Neural progenitor cell (in vitro differentiated cells): ENCODE data around the gene BRDT. TPM values are rescaled to one million over a fixed set of nuclear protein-coding genes. Genes with fewer than 3 reads are reported as not detected.

Source experiments
- DNase-seq: peaks from one replicate; pipeline ENCODE4 v3.0.0-alpha.2; 2016; ENCODE audit warnings: low spot score
- H2AFZ ChIP-seq: fragments of 200-600 bp; sonication (generic); replicated peaks from 2 replicates; pipeline ENCODE4 v1.6.1; 2016; ENCODE audit warnings: antibody characterized with exemption
- H3F3A ChIP-seq: fragments of 200-600 bp; sonication (generic); 2 replicates; pipeline ENCODE4 v1.6.1; 2016; ENCODE audit warnings: antibody characterized with exemption, low read depth
- H3K27ac ChIP-seq: fragments of 200-600 bp; sonication (generic); 2 replicates; pipeline ENCODE4 v1.5.1; 2016; ENCODE audit warnings: mild to moderate bottlenecking
- H3K27me3 ChIP-seq: fragments of 200-600 bp; sonication (generic); 2 replicates; pipeline ENCODE4 v1.6.1; 2016; ENCODE audit warnings: mild to moderate bottlenecking, moderate library complexity
- H3K36me3 ChIP-seq: fragments of 200-600 bp; sonication (generic); 2 replicates; pipeline ENCODE4 v1.5.1; 2016
- H3K4me1 ChIP-seq: fragments of 200-600 bp; sonication (generic); 2 replicates; pipeline ENCODE4 v1.6.1; 2016; ENCODE audit warnings: mixed run types
- H3K4me2 ChIP-seq: fragments of 200-600 bp; sonication (generic); 2 replicates; pipeline ENCODE4 v1.6.1; 2016
- H3K4me3 ChIP-seq: fragments of 200-600 bp; sonication (generic); 2 replicates; pipeline ENCODE4 v1.5.1; 2016
- H3K79me2 ChIP-seq: fragments of 200-600 bp; sonication (generic); 2 replicates; pipeline ENCODE4 v1.6.1; 2016; ENCODE audit warnings: low read depth
- H3K9ac ChIP-seq: fragments of 200-600 bp; sonication (generic); 2 replicates; pipeline ENCODE4 v1.6.1; 2016
- H3K9me3 ChIP-seq: fragments of 200-600 bp; sonication (generic); 2 replicates; pipeline ENCODE4 v1.5.1; 2016; ENCODE audit warnings: low read depth
- H4K20me1 ChIP-seq: fragments of 200-600 bp; sonication (generic); 2 replicates; pipeline ENCODE4 v1.6.1; 2016; ENCODE audit warnings: low read depth
- H3K27ac Mint-ChIP-seq: 3 replicates; pipeline ENCODE4 v1.8.0; 2021; ENCODE audit warnings: mixed read lengths
- H3K27me3 Mint-ChIP-seq: 2 replicates; pipeline ENCODE4 v1.8.0; 2022; ENCODE audit warnings: low read depth, mild to moderate bottlenecking, inconsistent platforms, moderate library complexity, mixed read lengths; ENCODE audit not compliant: insufficient read depth
- H3K36me3 Mint-ChIP-seq: 3 replicates; pipeline ENCODE4 v1.8.0; 2021; ENCODE audit warnings: mixed read lengths
- H3K4me1 Mint-ChIP-seq: 3 replicates; pipeline ENCODE4 v1.8.0; 2021; ENCODE audit warnings: mixed read lengths
- H3K4me3 Mint-ChIP-seq: 3 replicates; pipeline ENCODE4 v1.8.0; 2021; ENCODE audit warnings: mild to moderate bottlenecking, moderate library complexity, mixed read lengths
- H3K9me3 Mint-ChIP-seq: 3 replicates; pipeline ENCODE4 v1.8.0; 2020; ENCODE audit warnings: mixed read lengths
- CTCF ChIP-seq: fragments of 200-600 bp; sonication (generic); IDR thresholded peaks from 2 replicates; pipeline ENCODE4 v1.5.1; 2017; ENCODE audit warnings: antibody characterized with exemption, mild to moderate bottlenecking
- EZH2 ChIP-seq: fragments of 200-600 bp; sonication (generic); IDR thresholded peaks from 2 replicates; pipeline ENCODE4 v1.6.1; 2017; ENCODE audit warnings: antibody characterized with exemption, mild to moderate bottlenecking, moderate library complexity
- EZH2phosphoT487 ChIP-seq: fragments of 200-600 bp; sonication (generic); IDR thresholded peaks from 2 replicates; pipeline ENCODE4 v1.6.1; 2017; ENCODE audit warnings: antibody characterized with exemption
- total RNA-seq: library from RNA; depleted of rRNA; stranded (reverse); fragments of >200 nt; gene quantifications from 2 replicates; pipeline ENCODE4 v1.2.3, GENCODE V29; 2015; ENCODE audit warnings: low replicate concordance

The BRDT gene
- total RNA-seq, 1 donor from 2014 or later = not detected

- Histone ChIP-seq H3K4me3 (no peak overlapping the region), H3K9ac (no peak overlapping the region), H2AFZ (no peak overlapping the region), H3K4me1 (no peaks in the 10 kb centered on the region), H3K79me2 (no peaks in the 10 kb centered on the region), H3K4me2 (no peak overlapping the region), H4K20me1 (no peaks in the 10 kb centered on the region), H3K9me3 (no peaks in the 10 kb centered on the region), H3F3A (peaks cover 5% of the 10 kb centered on the region), H3K27ac (no peak overlapping the region), H3K27me3 (no peaks in the 10 kb centered on the region), H3K36me3 (no peaks in the 10 kb centered on the region)
- H3K27ac Mint-ChIP-seq = no peak overlapping the region
- H3K4me1 Mint-ChIP-seq = peaks cover 7% of the 10 kb centered on the region
- no peaks in the 10 kb centered on the region for H3K36me3 Mint-ChIP-seq
- H3K27me3 Mint-ChIP-seq = peaks cover 2% of the 10 kb centered on the region
- TF ChIP-seq EZH2phosphoT487 = no peak
- TF ChIP-seq EZH2 = no peak
- TF ChIP-seq CTCF = no peak
- H3K9me3 Mint-ChIP-seq = no peaks in the 10 kb centered on the region
- H3K4me3 Mint-ChIP-seq = no peak overlapping the region
- DNase-seq = no peak
Observed at GRCh38 chr1:91912266-91912665, 36.9 kb upstream of the BRDT start.

- Histone ChIP-seq H3K79me2 (no peaks in the 10 kb centered on the region), H3K9ac (no peak overlapping the region)
Observed at GRCh38 chr1:91913018-91913417, 36.2 kb upstream of the BRDT start.

GRCh38 chr1:91916046-91916445 is 33.2 kb upstream of the BRDT start:
- no peak for DNase-seq
- Histone ChIP-seq H3K27me3 (no peaks in the 10 kb centered on the region), H3K4me1 (no peaks in the 10 kb centered on the region), H3K4me2 (no peak overlapping the region), H3K9ac (no peak overlapping the region), H3K9me3 (no peaks in the 10 kb centered on the region), H4K20me1 (no peaks in the 10 kb centered on the region), H3F3A (peaks cover 5% of the 10 kb centered on the region), H3K79me2 (no peaks in the 10 kb centered on the region), H3K27ac (no peak overlapping the region), H3K36me3 (no peaks in the 10 kb centered on the region), H3K4me3 (no peak overlapping the region), H2AFZ (no peak overlapping the region)
- no peaks in the 10 kb centered on the region for H3K9me3 Mint-ChIP-seq
- H3K27ac Mint-ChIP-seq = peak overlapping the region; percentile 72
- H3K4me1 Mint-ChIP-seq = peaks cover 7% of the 10 kb centered on the region
- H3K27me3 Mint-ChIP-seq = peaks cover 4% of the 10 kb centered on the region
- H3K36me3 Mint-ChIP-seq = no peaks in the 10 kb centered on the region
- TF ChIP-seq CTCF (no peak), EZH2phosphoT487 (no peak)
- no peak overlapping the region for H3K4me3 Mint-ChIP-seq

More at GRCh38 chr1:91913018-91913417, 36.2 kb upstream of the BRDT start:
- H3K4me1 Mint-ChIP-seq = peaks cover 7% of the 10 kb centered on the region
- H3K36me3 Mint-ChIP-seq = no peaks in the 10 kb centered on the region
- DNase-seq = no peak
- Histone ChIP-seq H3K4me2 (no peak overlapping the region), H3K36me3 (no peaks in the 10 kb centered on the region), H3F3A (peaks cover 5% of the 10 kb centered on the region), H3K27ac (no peak overlapping the region), H3K4me3 (no peak overlapping the region), H2AFZ (peak overlapping the region; percentile 68), H3K27me3 (no peaks in the 10 kb centered on the region), H3K9me3 (no peaks in the 10 kb centered on the region), H3K4me1 (no peaks in the 10 kb centered on the region), H4K20me1 (no peaks in the 10 kb centered on the region)
- H3K27ac Mint-ChIP-seq = no peak overlapping the region
- H3K9me3 Mint-ChIP-seq = no peaks in the 10 kb centered on the region
- H3K4me3 Mint-ChIP-seq = no peak overlapping the region
- TF ChIP-seq CTCF (no peak), EZH2phosphoT487 (no peak), EZH2 (no peak)
- peaks cover 2% of the 10 kb centered on the region for H3K27me3 Mint-ChIP-seq
